ENCODE results near the gene PDXK. TPM values are rescaled to one million over a fixed set of nuclear protein-coding genes. Genes with fewer than 3 reads are reported as not detected.

Gene PDXK
- total and polyA plus RNA-seq, 2 of the 8 experiments (the other 6 are each of a cell fraction or from before 2014, with no cell fraction given), result 78.0 to 112 TPM

DNA sequence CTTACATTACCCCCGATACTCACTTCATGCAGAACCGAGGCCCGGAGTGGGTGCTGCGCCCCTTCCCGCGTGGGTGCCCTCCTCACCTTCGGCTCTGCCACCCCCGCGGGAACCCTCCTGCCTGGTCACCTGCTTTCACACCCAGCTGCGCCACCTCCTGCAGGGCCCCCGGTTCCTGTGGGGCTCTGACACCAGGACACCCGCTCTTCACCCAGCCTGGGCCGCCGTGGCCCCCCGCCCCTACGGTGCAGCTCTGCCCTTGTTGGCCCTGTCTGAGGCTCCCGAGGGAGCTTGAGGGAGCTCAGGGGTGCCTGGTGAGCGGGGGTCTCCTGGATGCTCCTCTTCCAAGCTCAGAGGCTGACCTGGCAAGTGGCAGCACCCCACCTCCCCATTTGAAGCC, 89.4 kb downstream of the PDXK start:
- Histone ChIP-seq H4K5ac (ENCODE audit: insufficient read length, low read depth, low read length) (no peak overlapping the region), H3K36me3 (ENCODE audit: control insufficient read depth in 2 of 4, insufficient read depth in 4 of 4, low read length in 3 of 4) (peaks cover 0 to 10% (median 5%) of the 10 kb centered on the region in 4 experiments; a peak in 5 of 8 replicates), H4K8ac (ENCODE audit: extremely low read depth, insufficient read depth, low read length) (peak overlapping the region; percentile 65), H2BK5ac (ENCODE audit: low read depth, low read length) (no peak overlapping the region; the same call in 1 of the 2 replicates), H2AFZ (ENCODE audit: low read length) (no peak overlapping the region), H2BK15ac (ENCODE audit: low read length) (no peak overlapping the region), H3K4me3 (ENCODE audit: extremely low read depth in 1 of 4, insufficient read depth in 2 of 4, low read depth in 3 of 4, low read length in 4 of 4) (no peak overlapping the region), H3K4me2 (ENCODE audit: insufficient read depth in 1 of 2, low read depth in 2 of 2, low read length in 2 of 2) (no peak overlapping the region), H3K9ac (replicated peaks in 1 of 4; ENCODE audit: extremely low read depth in 1 of 4, low read depth in 3 of 4, low read length in 3 of 4) (no peak overlapping the region), H3K27me3 (replicated peaks in 1 of 4; ENCODE audit: control insufficient read depth in 3 of 4, extremely low read depth in 1 of 4, insufficient read depth in 3 of 4, low read length in 3 of 4) (no peaks in the 10 kb centered on the region), H3K4ac (replicated peaks; ENCODE audit: insufficient read length, low read depth, low read length) (no peak overlapping the region), H4K20me1 (replicated peaks in 1 of 2; ENCODE audit: control insufficient read depth in 1 of 2, insufficient read depth in 2 of 2, low read length in 2 of 2) (peaks cover 0 to under 1% of the 10 kb centered on the region in 2 experiments), H3K27ac (ENCODE audit: low read depth, low read length) (no peak overlapping the region), H3K14ac (ENCODE audit: insufficient read length) (no peak overlapping the region), H3K9me3 (ENCODE audit: insufficient read depth in 2 of 2, low read depth in 1 of 2, low read length in 1 of 2) (no peaks in the 10 kb centered on the region), H3K56ac (replicated peaks; ENCODE audit: insufficient read length, low read depth, low read length) (no peak overlapping the region), H4K91ac (replicated peaks; ENCODE audit: insufficient read length, low read length) (no peak overlapping the region), H3K23me2 (ENCODE audit: low read depth, low read length) (no peaks in the 10 kb centered on the region), H3K79me2 (ENCODE audit: control insufficient read depth in 1 of 2, insufficient read depth in 2 of 2, low read length in 2 of 2) (no peaks in the 10 kb centered on the region), H2BK12ac (ENCODE audit: low read depth, low read length) (no peak overlapping the region), H3K18ac (ENCODE audit: extremely low read depth, low read length) (no peak overlapping the region), H3K79me1 (ENCODE audit: low read depth, low read length) (no peaks in the 10 kb centered on the region), H2BK20ac (ENCODE audit: low read length) (no peak overlapping the region), H3K4me1 (replicated peaks in 1 of 4; ENCODE audit: control insufficient read depth in 3 of 4, insufficient read depth in 4 of 4, low read length in 3 of 4) (peaks cover 0 to 6% (median 3%) of the 10 kb centered on the region in 4 experiments; a peak in 5 of 7 replicates), H3K23ac (ENCODE audit: insufficient read length) (no peak overlapping the region), H2BK120ac (replicated peaks; ENCODE audit: low read depth, low read length) (no peak overlapping the region), H2AK5ac (ENCODE audit: low read depth, low read length) (no peak overlapping the region)
- ChIA-PET CTCF (ENCODE audit: partially characterized antibody) (interaction anchor here (1.1 to 2.1 kb wide), 4 partner anchors 10 to 167 kb away, joined by 3 to 8 read pairs (median 4); partner anchors contain the start of gene RRP1), POLR2A (ENCODE audit: partially characterized antibody) (interaction anchor here (1.0 to 8.4 kb wide), 8 partner anchors 8 to 167 kb away, joined by 3 to 80 read pairs (median 5); partner anchors contain the start of gene RRP1)
- 89% methylated on average over 18 of the region's 18 CpGs; no CpG with 5 or more reads in 1 of the 2 experiments for WGBS, 2 experiments (ENCODE audit: extremely low coverage in 1 of 2, insufficient coverage in 1 of 2, insufficient read length in 1 of 2, insufficient replicate concordance in 2 of 2, low coverage in 1 of 2, low lambda C conversion rate in 2 of 2, missing lambda C conversion rate in 1 of 2)
- FAIRE-seq, result no peak
- DNase-seq (ENCODE audit: low read depth in 1 of 2, low spot score in 2 of 2), result no peak
- TF ChIP-seq MAFK (IDR thresholded peaks at IDR 0.05; ENCODE audit: low read depth, low read length) (no peak), NRF1 (IDR thresholded peaks at IDR 0.05; ENCODE audit: low read depth, low read length) (no peak), CEBPB (IDR thresholded peaks at IDR 0.05; ENCODE audit: low read depth, low read length) (no peak), POU5F1 (IDR thresholded peaks at IDR 0.05; ENCODE audit: low read depth, low read length) (no peak), CREB1 (IDR thresholded peaks at IDR 0.05) (no peak), EGR1 (IDR thresholded peaks at IDR 0.05; ENCODE audit: borderline replicate concordance, low read depth, low read length) (no peak), GABPA (IDR thresholded peaks at IDR 0.05; ENCODE audit: borderline replicate concordance, insufficient read depth, low read length) (no peak), SP4 (IDR thresholded peaks at IDR 0.05; ENCODE audit: low read length) (no peak), RXRA (IDR thresholded peaks at IDR 0.05; ENCODE audit: insufficient read depth, low read depth, low read length) (no peak), SUZ12 (IDR thresholded peaks at IDR 0.05; ENCODE audit: low read length) (no peak), FOSL1 (IDR thresholded peaks at IDR 0.05; ENCODE audit: insufficient read depth, low read depth, low read length) (no peak)
- TF ChIP-seq, protein P1, sequence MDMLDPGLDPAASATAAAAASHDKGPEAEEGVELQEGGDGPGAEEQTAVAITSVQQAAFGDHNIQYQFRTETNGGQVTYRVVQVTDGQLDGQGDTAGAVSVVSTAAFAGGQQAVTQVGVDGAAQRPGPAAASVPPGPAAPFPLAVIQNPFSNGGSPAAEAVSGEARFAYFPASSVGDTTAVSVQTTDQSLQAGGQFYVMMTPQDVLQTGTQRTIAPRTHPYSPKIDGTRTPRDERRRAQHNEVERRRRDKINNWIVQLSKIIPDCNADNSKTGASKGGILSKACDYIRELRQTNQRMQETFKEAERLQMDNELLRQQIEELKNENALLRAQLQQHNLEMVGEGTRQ (IDR thresholded peaks at IDR 0.05; ENCODE audit: low read length), result no peak
- TF ChIP-seq, protein P2, sequence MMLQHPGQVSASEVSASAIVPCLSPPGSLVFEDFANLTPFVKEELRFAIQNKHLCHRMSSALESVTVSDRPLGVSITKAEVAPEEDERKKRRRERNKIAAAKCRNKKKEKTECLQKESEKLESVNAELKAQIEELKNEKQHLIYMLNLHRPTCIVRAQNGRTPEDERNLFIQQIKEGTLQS (IDR thresholded peaks at IDR 0.05; ENCODE audit: insufficient read depth, low read depth, low read length), result no peak

Measured in H1 (cell line).